ENCODE measurements around the gene ZIC1.

The ZIC1 gene

GRCh38 chr3:147422196-147422595 is 13.0 kb downstream of the ZIC1 start:
- TF ChIP-seq SPI1 (IDR thresholded peaks at IDR 0.05; ENCODE audit: borderline replicate concordance, low read depth) (no peak), GABPA (IDR thresholded peaks at IDR 0.05; ENCODE audit: low read depth) (no peak)
- H3K27me3 ChIP-seq (ENCODE audit: insufficient read depth, poor library complexity, severe bottlenecking), result peaks cover 71% of the 10 kb centered on the region
- H3K27ac ChIP-seq (replicated peaks), result no peak overlapping the region
- no peak overlapping the region for H3K4me3 ChIP-seq (replicated peaks; ENCODE audit: insufficient read depth, low read length)
- DNase-seq (ENCODE audit: low read depth in 1 of 2, low spot score in 1 of 2), result no peak

- DNase-seq (ENCODE audit: low read depth in 1 of 2, low spot score in 1 of 2), result no peak
- no peak for TF ChIP-seq POLR2AphosphoS5 (IDR thresholded peaks at IDR 0.05; ENCODE audit: low read depth)
- no peak for TF ChIP-seq REST (IDR thresholded peaks at IDR 0.05; ENCODE audit: insufficient replicate concordance, low read depth)
- TF ChIP-seq SPI1 (IDR thresholded peaks at IDR 0.05; ENCODE audit: borderline replicate concordance, low read depth), result no peak
- TF ChIP-seq CTCF (IDR thresholded peaks at IDR 0.05; ENCODE audit: insufficient read depth, low read length), result no peak
- TF ChIP-seq GABPA (IDR thresholded peaks at IDR 0.05; ENCODE audit: low read depth), result no peak
- H3K27ac ChIP-seq (replicated peaks), result no peak overlapping the region
- H3K27me3 ChIP-seq (ENCODE audit: insufficient read depth, poor library complexity, severe bottlenecking), result peaks cover 66% of the 10 kb centered on the region
- no peak overlapping the region for H3K4me3 ChIP-seq (replicated peaks; ENCODE audit: insufficient read depth, low read length)
Observed at GRCh38 chr3:147422601-147423536, 13.7 kb downstream of the ZIC1 start.

- Histone ChIP-seq H3K27me3 (ENCODE audit: insufficient read depth, poor library complexity, severe bottlenecking) (peaks cover 64% of the 10 kb centered on the region), H3K27ac (replicated peaks) (no peak overlapping the region), H3K4me3 (replicated peaks; ENCODE audit: insufficient read depth, low read length) (no peak overlapping the region)
- TF ChIP-seq POLR2AphosphoS5 (IDR thresholded peaks at IDR 0.05; ENCODE audit: low read depth), result no peak
- TF ChIP-seq SPI1 (IDR thresholded peaks at IDR 0.05; ENCODE audit: borderline replicate concordance, low read depth), result no peak
- TF ChIP-seq REST (IDR thresholded peaks at IDR 0.05; ENCODE audit: insufficient replicate concordance, low read depth), result no peak
- no peak for TF ChIP-seq GABPA (IDR thresholded peaks at IDR 0.05; ENCODE audit: low read depth)
- no peak for DNase-seq (ENCODE audit: low read depth in 1 of 2, low spot score in 1 of 2)
Observed at GRCh38 chr3:147423537-147423797, 14.3 kb downstream of the ZIC1 start.

- no peak for DNase-seq (ENCODE audit: low read depth in 1 of 2, low spot score in 1 of 2)
- Histone ChIP-seq H3K4me3 (replicated peaks; ENCODE audit: insufficient read depth, low read length) (no peak overlapping the region), H3K27ac (replicated peaks) (no peak overlapping the region), H3K27me3 (ENCODE audit: insufficient read depth, poor library complexity, severe bottlenecking) (peaks cover 58% of the 10 kb centered on the region)
- TF ChIP-seq REST (IDR thresholded peaks at IDR 0.05; ENCODE audit: insufficient replicate concordance, low read depth) (no peak), GABPA (IDR thresholded peaks at IDR 0.05; ENCODE audit: low read depth) (no peak), CTCF (IDR thresholded peaks at IDR 0.05; ENCODE audit: insufficient read depth, low read length) (no peak), SPI1 (IDR thresholded peaks at IDR 0.05; ENCODE audit: borderline replicate concordance, low read depth) (no peak), POLR2AphosphoS5 (IDR thresholded peaks at IDR 0.05; ENCODE audit: low read depth) (no peak)
Observed at GRCh38 chr3:147423798-147424580, 14.8 kb downstream of the ZIC1 start.
